ENCODE data around the gene LRRC2. TPM values are rescaled to one million over a fixed set of nuclear protein-coding genes. Genes with fewer than 3 reads are reported as not detected.

The LRRC2 gene
- total and polyA plus RNA-seq, 2 donors (not counting 3 experiments of a cell fraction or from before 2014, with no cell fraction given): 0.14 to 0.73 TPM

DNA sequence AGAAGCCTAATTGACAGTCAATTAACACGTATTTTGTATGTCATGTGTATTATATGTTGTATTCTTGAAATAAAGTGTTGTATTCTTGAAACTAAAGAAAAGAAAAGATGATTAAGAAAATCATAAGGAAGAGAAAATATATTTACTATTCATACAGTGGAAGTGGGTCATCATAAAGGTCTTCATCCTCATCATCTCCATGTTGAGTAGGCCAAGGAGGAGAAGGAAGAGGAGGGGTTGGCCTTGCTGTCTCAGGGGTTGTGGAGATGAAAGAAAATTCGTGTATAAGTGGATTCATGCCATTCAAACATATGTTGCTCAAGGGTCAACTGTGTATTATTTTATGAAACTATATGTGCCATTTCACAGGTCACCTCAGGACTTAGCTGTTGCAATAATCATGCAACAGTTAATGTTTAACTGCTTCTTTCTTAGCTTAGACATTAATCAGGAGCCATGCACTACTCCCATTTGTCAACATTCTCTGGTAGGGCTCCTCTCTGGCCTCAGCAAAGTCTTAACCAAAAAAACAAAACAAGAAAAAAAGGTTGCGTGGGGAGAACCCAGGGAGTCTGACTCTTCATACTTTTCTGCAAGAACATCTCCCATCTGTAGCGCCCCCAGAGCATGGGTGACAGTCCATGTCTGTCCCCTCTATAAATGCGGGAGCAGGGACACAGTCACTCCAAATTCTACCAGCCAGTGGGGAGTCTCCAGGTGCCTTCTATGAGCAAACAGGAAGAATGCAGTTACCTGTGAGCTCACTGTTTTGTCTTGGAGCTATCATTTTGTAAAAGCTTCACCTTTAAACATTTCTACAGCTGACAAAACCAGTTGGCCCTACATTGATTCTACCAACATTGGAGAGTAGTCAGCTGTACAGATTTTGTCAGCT is 19.9 kb upstream of the LRRC2 start:
- no peak for DNase-seq (ENCODE audit: low read depth, low spot score)
- H3K9ac ChIP-seq (replicated peaks; ENCODE audit: extremely low read depth, insufficient read depth, low read length): no peak overlapping the region
- no peak overlapping the region for H3K4me2 ChIP-seq (ENCODE audit: insufficient read depth, low read length)
- BruUV-seq (replicated peaks): no TSS peak
- H4K20me1 ChIP-seq (replicated peaks; ENCODE audit: control insufficient read depth, extremely low read depth, insufficient read depth, low read length): no peaks in the 10 kb centered on the region
- H3K9me3 ChIP-seq (replicated peaks; ENCODE audit: control insufficient read depth, insufficient read depth, low read length): no peaks in the 10 kb centered on the region
- no peaks in the 10 kb centered on the region for H3K79me2 ChIP-seq (ENCODE audit: control insufficient read depth, insufficient read depth, low read length)
- POLR2A ChIA-PET: no interaction called here
- no peak overlapping the region for H3K27ac ChIP-seq (ENCODE audit: insufficient read depth, low read depth, low read length)
- CTCF ChIA-PET: interaction anchor here (1.4 to 2.5 kb wide), 3 partner anchors 14 to 136 kb away, joined by 3 to 10 read pairs (median 3); no protein-coding TSS in a partner anchor
- no peak overlapping the region for H3K4me3 ChIP-seq (replicated peaks in 1 of 3; ENCODE audit: insufficient read depth in 1 of 3, low read depth in 1 of 3, low read length in 3 of 3)
- no peaks in the 10 kb centered on the region for H3K9me1 ChIP-seq (replicated peaks; ENCODE audit: control insufficient read depth, extremely low read depth, insufficient read depth, low read length)
- TF ChIP-seq JUN (IDR thresholded peaks at IDR 0.05; ENCODE audit: borderline replicate concordance, insufficient read depth, insufficient read length, low read depth) (no peak), MYC (IDR thresholded peaks at IDR 0.05; ENCODE audit: low read depth, low read length) (no peak), EZH2 (IDR thresholded peaks at IDR 0.05; ENCODE audit: borderline replicate concordance, low read depth, low read length, severe bottlenecking) (no peak), GATA2 (IDR thresholded peaks at IDR 0.05; ENCODE audit: insufficient read depth, insufficient read length, low read depth, low read length) (no peak), POLR2AphosphoS5 (IDR thresholded peaks at IDR 0.05; ENCODE audit: insufficient read depth, low read depth, low read length) (no peak), FOS (IDR thresholded peaks at IDR 0.05; ENCODE audit: borderline replicate concordance, insufficient read depth, low read length) (no peak), POLR2A (IDR thresholded peaks at IDR 0.05; ENCODE audit: low read depth, low read length) (no peak)
- TF ChIP-seq, protein P1, sequence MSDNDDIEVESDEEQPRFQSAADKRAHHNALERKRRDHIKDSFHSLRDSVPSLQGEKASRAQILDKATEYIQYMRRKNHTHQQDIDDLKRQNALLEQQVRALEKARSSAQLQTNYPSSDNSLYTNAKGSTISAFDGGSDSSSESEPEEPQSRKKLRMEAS (IDR thresholded peaks at IDR 0.05; ENCODE audit: insufficient read depth, insufficient read length): no peak
- TF ChIP-seq, protein P2, sequence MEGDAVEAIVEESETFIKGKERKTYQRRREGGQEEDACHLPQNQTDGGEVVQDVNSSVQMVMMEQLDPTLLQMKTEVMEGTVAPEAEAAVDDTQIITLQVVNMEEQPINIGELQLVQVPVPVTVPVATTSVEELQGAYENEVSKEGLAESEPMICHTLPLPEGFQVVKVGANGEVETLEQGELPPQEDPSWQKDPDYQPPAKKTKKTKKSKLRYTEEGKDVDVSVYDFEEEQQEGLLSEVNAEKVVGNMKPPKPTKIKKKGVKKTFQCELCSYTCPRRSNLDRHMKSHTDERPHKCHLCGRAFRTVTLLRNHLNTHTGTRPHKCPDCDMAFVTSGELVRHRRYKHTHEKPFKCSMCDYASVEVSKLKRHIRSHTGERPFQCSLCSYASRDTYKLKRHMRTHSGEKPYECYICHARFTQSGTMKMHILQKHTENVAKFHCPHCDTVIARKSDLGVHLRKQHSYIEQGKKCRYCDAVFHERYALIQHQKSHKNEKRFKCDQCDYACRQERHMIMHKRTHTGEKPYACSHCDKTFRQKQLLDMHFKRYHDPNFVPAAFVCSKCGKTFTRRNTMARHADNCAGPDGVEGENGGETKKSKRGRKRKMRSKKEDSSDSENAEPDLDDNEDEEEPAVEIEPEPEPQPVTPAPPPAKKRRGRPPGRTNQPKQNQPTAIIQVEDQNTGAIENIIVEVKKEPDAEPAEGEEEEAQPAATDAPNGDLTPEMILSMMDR (IDR thresholded peaks at IDR 0.05; ENCODE audit: extremely low read depth in 1 of 2, insufficient read depth in 1 of 2, low read depth in 1 of 2, low read length in 2 of 2): no peak
- no peaks in the 10 kb centered on the region for H3K36me3 ChIP-seq (ENCODE audit: control insufficient read depth in 2 of 2, extremely low read depth in 1 of 2, insufficient read depth in 2 of 2, low read length in 2 of 2)
- intact Hi-C loops (cut with micrococcal nuclease): loop anchor here (5.0 kb wide), 1 partner anchor 524 kb away; no protein-coding TSS in a partner anchor
- dilution Hi-C loops (cut with MboI; ENCODE audit: extremely low pct_ligation_motif_present, low sequenced_read_pairs): no loop called here
- no peak overlapping the region for H2AFZ ChIP-seq (ENCODE audit: low read depth, low read length)
- FAIRE-seq: no peak
- no peaks in the 10 kb centered on the region for H3K27me3 ChIP-seq (ENCODE audit: control insufficient read depth in 2 of 2, insufficient read depth in 2 of 2, low read length in 2 of 2)
- H3K4me1 ChIP-seq (ENCODE audit: control insufficient read depth, extremely low read depth, insufficient read depth, low read length): no peaks in the 10 kb centered on the region
